ENCODE results near the gene UCKL1. TPM values are rescaled to one million over a fixed set of nuclear protein-coding genes. Genes with fewer than 3 reads are reported as not detected.

The UCKL1 gene
- total RNA-seq, 2 experiments from 2014 or later, result 25.6 to 42.6 TPM

DNA sequence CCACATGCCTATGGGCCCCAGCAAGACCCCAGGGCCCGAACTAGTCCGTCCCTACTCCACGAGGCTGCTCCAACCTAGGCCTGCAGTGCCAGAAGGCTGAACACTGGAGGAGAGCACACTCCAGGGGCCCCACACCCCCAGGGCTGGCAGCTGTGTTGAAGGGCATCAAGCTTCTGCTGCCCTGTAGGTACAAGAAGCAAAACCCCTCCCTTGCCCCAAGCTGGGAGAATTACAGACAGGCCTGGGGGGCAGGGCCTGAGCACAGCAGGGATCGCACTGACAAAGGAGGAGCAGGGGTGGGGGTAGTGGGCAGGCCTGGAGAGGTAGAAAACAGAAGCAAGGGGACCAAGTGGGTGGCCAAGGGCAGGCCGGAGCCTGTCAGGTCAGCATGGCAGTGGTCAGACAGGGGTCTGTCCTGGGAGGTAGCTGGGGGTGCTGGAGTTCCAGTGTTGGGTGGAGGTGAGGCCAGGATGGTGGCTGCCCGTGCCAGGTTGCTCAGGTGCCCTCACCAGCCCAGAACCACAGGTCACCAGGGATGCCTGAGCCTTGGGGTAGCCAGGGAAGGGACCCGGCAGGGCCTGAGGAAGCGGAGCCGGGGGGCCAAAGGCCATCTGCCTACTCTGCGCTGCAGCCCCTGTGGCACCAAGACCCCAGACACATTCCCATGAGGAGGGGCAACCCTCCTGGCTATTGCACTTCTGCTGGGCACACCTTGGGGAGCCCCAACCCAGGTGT, 2.9 kb upstream of the UCKL1 start:
- Histone ChIP-seq H3K9me3 (ENCODE audit: low read length) (no peaks in the 10 kb centered on the region), H3K79me2 (ENCODE audit: insufficient read depth, low read depth, low read length) (peaks cover 16% of the 10 kb centered on the region; the same call in 1 of the 2 replicates), H3K9me2 (ENCODE audit: insufficient read depth, low read length) (no peaks in the 10 kb centered on the region), H3K4me2 (ENCODE audit: low read length) (no peak overlapping the region), H3K27ac (ENCODE audit: low read depth, low read length, poor library complexity, severe bottlenecking) (no peak overlapping the region), H3K4me1 (ENCODE audit: insufficient read depth, low read length, poor library complexity, severe bottlenecking) (peaks cover 28% of the 10 kb centered on the region), H3K36me3 (ENCODE audit: insufficient read depth, low read length) (no peaks in the 10 kb centered on the region; the same call in 1 of the 2 replicates), H3K4me3 (ENCODE audit: low read depth, low read length, poor library complexity, severe bottlenecking) (no peak overlapping the region), H4K20me1 (ENCODE audit: insufficient read depth, low read length) (no peaks in the 10 kb centered on the region), H2AFZ (ENCODE audit: low read length) (no peak overlapping the region)
- ChIA-PET POLR2A (interaction anchor here (0.6 kb wide), 1 partner anchor 309 kb away, joined by 3 read pairs; no protein-coding TSS in a partner anchor), CTCF (ENCODE audit: unreplicated experiment) (no interaction called here)
- TF ChIP-seq, protein P1, sequence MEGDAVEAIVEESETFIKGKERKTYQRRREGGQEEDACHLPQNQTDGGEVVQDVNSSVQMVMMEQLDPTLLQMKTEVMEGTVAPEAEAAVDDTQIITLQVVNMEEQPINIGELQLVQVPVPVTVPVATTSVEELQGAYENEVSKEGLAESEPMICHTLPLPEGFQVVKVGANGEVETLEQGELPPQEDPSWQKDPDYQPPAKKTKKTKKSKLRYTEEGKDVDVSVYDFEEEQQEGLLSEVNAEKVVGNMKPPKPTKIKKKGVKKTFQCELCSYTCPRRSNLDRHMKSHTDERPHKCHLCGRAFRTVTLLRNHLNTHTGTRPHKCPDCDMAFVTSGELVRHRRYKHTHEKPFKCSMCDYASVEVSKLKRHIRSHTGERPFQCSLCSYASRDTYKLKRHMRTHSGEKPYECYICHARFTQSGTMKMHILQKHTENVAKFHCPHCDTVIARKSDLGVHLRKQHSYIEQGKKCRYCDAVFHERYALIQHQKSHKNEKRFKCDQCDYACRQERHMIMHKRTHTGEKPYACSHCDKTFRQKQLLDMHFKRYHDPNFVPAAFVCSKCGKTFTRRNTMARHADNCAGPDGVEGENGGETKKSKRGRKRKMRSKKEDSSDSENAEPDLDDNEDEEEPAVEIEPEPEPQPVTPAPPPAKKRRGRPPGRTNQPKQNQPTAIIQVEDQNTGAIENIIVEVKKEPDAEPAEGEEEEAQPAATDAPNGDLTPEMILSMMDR (conservative IDR thresholded peaks at IDR 0.05; ENCODE audit: low read length), result no peak
- no peak for TF ChIP-seq EZH2phosphoT487 (IDR thresholded peaks at IDR 0.05; ENCODE audit: borderline replicate concordance, low read depth, low read length)
- intact Hi-C loops (cut with micrococcal nuclease; ENCODE audit: unreplicated experiment), result no loop called here
- no TSS peak for BruUV-seq (replicated peaks)
- DNase-seq (ENCODE audit: low spot score), result no peak

DNA sequence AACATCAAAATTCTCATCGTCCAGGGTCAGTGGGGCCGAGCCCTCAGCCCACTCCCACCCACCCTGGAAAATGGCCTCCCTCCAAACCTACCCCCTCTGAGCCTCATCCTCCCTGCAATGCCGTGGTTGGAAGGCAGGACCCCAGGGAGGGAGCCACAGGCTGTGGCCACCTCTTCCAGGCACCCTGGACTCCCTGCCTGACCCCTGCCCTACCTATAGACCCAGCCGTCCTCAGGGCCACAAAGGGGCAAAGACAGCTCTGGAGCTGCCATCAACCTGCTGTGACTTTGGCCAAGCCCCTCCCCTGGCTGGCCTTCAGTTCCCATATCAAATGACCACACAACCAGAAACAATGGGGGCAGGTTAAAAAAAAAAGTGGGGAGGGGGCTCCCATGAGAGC, 2.3 kb upstream of the UCKL1 start:
- Histone ChIP-seq H3K4me2 (ENCODE audit: low read length) (peak overlapping the region; percentile 85; the same call in 1 of the 2 replicates), H3K36me3 (ENCODE audit: insufficient read depth, low read length) (no peaks in the 10 kb centered on the region; the same call in 1 of the 2 replicates), H3K9me2 (ENCODE audit: insufficient read depth, low read length) (no peaks in the 10 kb centered on the region), H4K20me1 (ENCODE audit: insufficient read depth, low read length) (no peaks in the 10 kb centered on the region), H2AFZ (ENCODE audit: low read length) (no peak overlapping the region), H3K79me2 (ENCODE audit: insufficient read depth, low read depth, low read length) (peaks cover 21% of the 10 kb centered on the region; the same call in 1 of the 2 replicates), H3K9me3 (ENCODE audit: low read length) (no peaks in the 10 kb centered on the region), H3K4me3 (ENCODE audit: low read depth, low read length, poor library complexity, severe bottlenecking) (no peak overlapping the region), H3K27ac (ENCODE audit: low read depth, low read length, poor library complexity, severe bottlenecking) (no peak overlapping the region), H3K4me1 (ENCODE audit: insufficient read depth, low read length, poor library complexity, severe bottlenecking) (peaks cover 28% of the 10 kb centered on the region)
- TF ChIP-seq EZH2phosphoT487 (IDR thresholded peaks at IDR 0.05; ENCODE audit: borderline replicate concordance, low read depth, low read length), result no peak
- TF ChIP-seq, protein P1 (conservative IDR thresholded peaks at IDR 0.05; ENCODE audit: low read length), result no peak
- BruUV-seq (replicated peaks), result no TSS peak
- DNase-seq (ENCODE audit: low spot score), result no peak
- intact Hi-C loops (cut with micrococcal nuclease; ENCODE audit: unreplicated experiment), result no loop called here
- POLR2A ChIA-PET, result interaction anchor here (0.6 kb wide), 1 partner anchor 308 kb away, joined by 3 read pairs; no protein-coding TSS in a partner anchor
- CTCF ChIA-PET (ENCODE audit: unreplicated experiment), result no interaction called here

Data from OCI-LY7 (cell line).